Measurements from ENCODE around the gene MLLT11. TPM values are rescaled to one million over a fixed set of nuclear protein-coding genes. Genes with fewer than 3 reads are reported as not detected.

The MLLT11 gene
- total RNA-seq, 3 donors from 2014 or later (not counting 1 experiment from before 2014, with no cell fraction given), result 11.2 to 18.6 (median 17.6) TPM

GRCh38 chr1:151048645-151049032 lies 11.6 kb upstream of the MLLT11 start:
- 41% methylated on average over 3 of the region's 3 CpGs for WGBS (ENCODE audit: insufficient coverage)
- Histone ChIP-seq H3K4me1 (ENCODE audit: control insufficient read depth, insufficient read depth, low read length) (peaks cover 27% of the 10 kb centered on the region), H3K27ac (ENCODE audit: low read length) (peak overlapping the region; percentile 87), H3K27me3 (ENCODE audit: control insufficient read depth, insufficient read depth, low read length) (no peaks in the 10 kb centered on the region), H3K9me3 (ENCODE audit: control insufficient read depth, insufficient read depth, low read length) (no peaks in the 10 kb centered on the region), H3K36me3 (ENCODE audit: control insufficient read depth, insufficient read depth, low read length) (peaks cover 29% of the 10 kb centered on the region), H3K4me3 (ENCODE audit: low read length) (peak overlapping the region; percentile 93)
- DNase-seq (no peak), ATAC-seq (no peak)
- peak; percentile 13 for TF ChIP-seq CTCF (IDR thresholded peaks at IDR 0.05)
- Mint-ChIP-seq H3K27ac (peak overlapping the region; percentile 98 to 99), H3K9me3 (no peaks in the 10 kb centered on the region), H3K4me1 (peaks cover 56 to 60% of the 10 kb centered on the region in 2 donors), H3K4me3 (peak overlapping the region; percentile 96), H3K27me3 (ENCODE audit: low read depth in 2 of 2) (no peaks in the 10 kb centered on the region), H3K36me3 (peaks cover 12% of the 10 kb centered on the region)
- intact Hi-C loops (cut with micrococcal nuclease), result loop anchor here (1.0 to 2.0 kb wide), 2 partner anchors 9 to 40 kb away; partner anchors contain the start of gene PRUNE1

GRCh38 chr1:151049458-151049857 lies 10.7 kb upstream of the MLLT11 start:
- ATAC-seq (no peak), DNase-seq (no peak)
- no peak for TF ChIP-seq CTCF (IDR thresholded peaks at IDR 0.05)
- Histone ChIP-seq H3K27ac (ENCODE audit: low read length) (peak overlapping the region; percentile 28), H3K4me3 (ENCODE audit: low read length) (no peak overlapping the region), H3K4me1 (ENCODE audit: control insufficient read depth, insufficient read depth, low read length) (peaks cover 35% of the 10 kb centered on the region), H3K9me3 (ENCODE audit: control insufficient read depth, insufficient read depth, low read length) (no peaks in the 10 kb centered on the region), H3K36me3 (ENCODE audit: control insufficient read depth, insufficient read depth, low read length) (peaks cover 37% of the 10 kb centered on the region), H3K27me3 (ENCODE audit: control insufficient read depth, insufficient read depth, low read length) (no peaks in the 10 kb centered on the region)
- 90% methylated on average over 4 of the region's 5 CpGs for WGBS (ENCODE audit: insufficient coverage)
- intact Hi-C loops (cut with micrococcal nuclease), result loop anchor here (2.0 kb wide), 1 partner anchor 41 kb away; the partner anchor contains the start of gene PRUNE1
- Mint-ChIP-seq H3K27ac (peak overlapping the region; percentile 98 to 99), H3K27me3 (ENCODE audit: low read depth in 2 of 2) (no peaks in the 10 kb centered on the region), H3K36me3 (peaks cover 17% of the 10 kb centered on the region), H3K9me3 (no peaks in the 10 kb centered on the region), H3K4me1 (peaks cover 62 to 68% of the 10 kb centered on the region in 2 donors), H3K4me3 (peak overlapping the region; percentile 96)

- no peak for ATAC-seq
- Mint-ChIP-seq H3K27ac (peak overlapping the region; percentile 98 to 99), H3K9me3 (no peaks in the 10 kb centered on the region), H3K36me3 (peaks cover 25% of the 10 kb centered on the region), H3K4me3 (peak overlapping the region; percentile 96), H3K27me3 (ENCODE audit: low read depth in 2 of 2) (no peaks in the 10 kb centered on the region), H3K4me1 (peaks cover 69 to 75% of the 10 kb centered on the region in 2 donors)
- no CpG with 5 or more reads among the region's 2 CpGs for WGBS (ENCODE audit: insufficient coverage)
- intact Hi-C loops (cut with micrococcal nuclease), result no loop called here
- H3K4me1 ChIP-seq (ENCODE audit: control insufficient read depth, insufficient read depth, low read length), result peaks cover 41% of the 10 kb centered on the region
- H3K4me3 ChIP-seq (ENCODE audit: low read length), result no peak overlapping the region
- H3K27me3 ChIP-seq (ENCODE audit: control insufficient read depth, insufficient read depth, low read length), result no peaks in the 10 kb centered on the region
- peaks cover 44% of the 10 kb centered on the region for H3K36me3 ChIP-seq (ENCODE audit: control insufficient read depth, insufficient read depth, low read length)
- peak overlapping the region; percentile 19 for H3K27ac ChIP-seq (ENCODE audit: low read length)
- no peak for TF ChIP-seq CTCF (IDR thresholded peaks at IDR 0.05)
- H3K9me3 ChIP-seq (ENCODE audit: control insufficient read depth, insufficient read depth, low read length), result no peaks in the 10 kb centered on the region
- no peak for DNase-seq
Observed at GRCh38 chr1:151050051-151050688, 10.0 kb upstream of the MLLT11 start.
